ENCODE measurements around the gene VGLL2.

Gene VGLL2

DNA sequence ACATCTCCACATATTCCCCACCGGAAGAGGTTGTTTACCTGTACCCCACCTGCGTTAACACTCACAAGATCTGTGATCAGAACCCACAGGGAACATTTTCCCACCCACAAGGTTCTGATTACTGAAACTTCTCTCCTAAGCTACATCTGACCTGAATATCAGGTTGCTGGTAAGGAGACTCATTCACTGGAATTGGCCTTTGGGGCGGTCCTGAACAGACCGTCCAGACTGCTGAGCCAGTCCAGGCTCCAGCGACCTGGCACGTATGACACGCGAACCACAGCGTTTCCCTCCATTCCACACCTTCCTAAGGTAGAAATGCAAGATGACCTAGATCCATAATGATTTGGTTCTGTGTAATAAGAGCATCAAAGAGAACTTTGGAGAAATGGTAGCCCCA, 9.8 kb downstream of the VGLL2 start:
- peaks cover 36% of the 10 kb centered on the region for H3K27me3 Mint-ChIP-seq
- no peaks in the 10 kb centered on the region for H3K36me3 Mint-ChIP-seq (ENCODE audit: low read depth)
- no peak overlapping the region for H3K27ac Mint-ChIP-seq
- H3K9me3 Mint-ChIP-seq, result no peaks in the 10 kb centered on the region
- no peaks in the 10 kb centered on the region for H3K4me1 Mint-ChIP-seq (ENCODE audit: low read depth)
- H3K4me3 Mint-ChIP-seq, result no peak overlapping the region
- intact Hi-C loops (cut with micrococcal nuclease), result no loop called here

DNA sequence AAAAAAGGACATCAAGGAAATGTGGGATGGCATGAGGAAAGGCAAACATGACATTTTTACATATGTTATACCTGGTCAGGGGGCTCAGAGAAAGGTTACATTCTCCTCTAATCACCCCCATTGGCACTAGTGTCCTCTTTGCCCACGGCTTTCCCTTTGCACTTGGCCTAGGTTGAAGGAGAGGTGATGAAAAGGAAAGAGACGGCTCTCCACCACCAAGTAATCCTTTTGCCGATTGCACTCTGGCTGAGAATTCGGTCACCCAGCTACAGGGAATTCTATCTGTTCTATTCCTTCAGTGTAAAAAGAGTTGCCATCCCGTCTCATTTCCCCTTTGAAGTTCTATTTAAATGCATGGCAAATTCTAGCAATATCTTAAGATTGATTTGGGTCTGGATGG, 10.4 kb downstream of the VGLL2 start:
- intact Hi-C loops (cut with micrococcal nuclease), result no loop called here
- Mint-ChIP-seq H3K27ac (no peak overlapping the region), H3K4me3 (no peak overlapping the region), H3K9me3 (no peaks in the 10 kb centered on the region), H3K36me3 (ENCODE audit: low read depth) (no peaks in the 10 kb centered on the region), H3K4me1 (ENCODE audit: low read depth) (no peaks in the 10 kb centered on the region), H3K27me3 (peaks cover 34% of the 10 kb centered on the region)

DNA sequence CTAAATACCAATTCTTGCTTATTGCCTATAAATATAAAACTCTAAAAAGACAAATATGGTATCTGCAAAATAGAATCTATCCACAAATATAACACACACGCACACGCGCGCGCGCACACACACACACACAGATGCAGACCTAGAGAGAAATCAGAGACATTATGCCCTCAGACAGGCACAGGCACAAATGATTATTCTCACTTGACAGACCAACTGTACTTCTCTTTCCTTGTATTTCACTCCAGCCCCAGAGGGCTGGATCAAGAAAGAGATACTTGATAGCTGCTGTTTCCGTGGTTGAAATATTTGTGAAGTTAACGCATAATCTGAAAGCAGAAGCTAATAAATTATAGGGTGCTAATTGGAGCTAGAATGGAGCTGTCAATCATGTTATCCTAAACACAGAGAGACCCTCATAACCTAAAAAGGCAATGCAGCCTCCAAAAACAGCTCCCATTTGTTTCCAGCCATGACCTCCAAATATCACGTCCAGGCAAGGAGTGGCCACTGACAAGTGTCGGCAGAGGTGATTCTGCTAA, 11.5 kb downstream of the VGLL2 start:
- Mint-ChIP-seq H3K4me1 (ENCODE audit: low read depth) (no peaks in the 10 kb centered on the region), H3K27me3 (peaks cover 29% of the 10 kb centered on the region), H3K36me3 (ENCODE audit: low read depth) (no peaks in the 10 kb centered on the region), H3K27ac (no peak overlapping the region), H3K4me3 (no peak overlapping the region), H3K9me3 (no peaks in the 10 kb centered on the region)
- intact Hi-C loops (cut with micrococcal nuclease), result no loop called here

DNA sequence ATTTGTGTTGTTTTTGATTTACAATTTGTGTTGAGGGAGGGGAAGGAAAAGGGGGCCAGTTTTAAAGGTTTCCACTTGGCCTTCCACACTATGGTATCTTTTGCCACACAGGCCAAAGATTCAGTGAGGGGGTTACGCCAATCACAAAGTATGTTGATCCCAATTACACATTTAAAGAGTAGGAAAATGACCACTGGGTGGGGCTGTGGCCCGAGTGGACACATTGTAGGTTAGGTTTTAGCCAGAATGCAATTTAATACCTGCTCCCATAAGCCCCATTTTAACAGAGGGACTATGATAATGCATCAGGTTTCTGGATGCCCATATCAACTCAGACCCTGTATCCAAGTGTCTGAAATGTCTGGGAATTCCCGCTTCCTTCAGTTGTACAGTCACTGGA, 15.6 kb downstream of the VGLL2 start:
- intact Hi-C loops (cut with micrococcal nuclease), result no loop called here
- Mint-ChIP-seq H3K27ac (no peak overlapping the region), H3K36me3 (ENCODE audit: low read depth) (no peaks in the 10 kb centered on the region), H3K27me3 (peaks cover 7% of the 10 kb centered on the region), H3K9me3 (no peaks in the 10 kb centered on the region), H3K4me3 (no peak overlapping the region), H3K4me1 (ENCODE audit: low read depth) (no peaks in the 10 kb centered on the region)

DNA sequence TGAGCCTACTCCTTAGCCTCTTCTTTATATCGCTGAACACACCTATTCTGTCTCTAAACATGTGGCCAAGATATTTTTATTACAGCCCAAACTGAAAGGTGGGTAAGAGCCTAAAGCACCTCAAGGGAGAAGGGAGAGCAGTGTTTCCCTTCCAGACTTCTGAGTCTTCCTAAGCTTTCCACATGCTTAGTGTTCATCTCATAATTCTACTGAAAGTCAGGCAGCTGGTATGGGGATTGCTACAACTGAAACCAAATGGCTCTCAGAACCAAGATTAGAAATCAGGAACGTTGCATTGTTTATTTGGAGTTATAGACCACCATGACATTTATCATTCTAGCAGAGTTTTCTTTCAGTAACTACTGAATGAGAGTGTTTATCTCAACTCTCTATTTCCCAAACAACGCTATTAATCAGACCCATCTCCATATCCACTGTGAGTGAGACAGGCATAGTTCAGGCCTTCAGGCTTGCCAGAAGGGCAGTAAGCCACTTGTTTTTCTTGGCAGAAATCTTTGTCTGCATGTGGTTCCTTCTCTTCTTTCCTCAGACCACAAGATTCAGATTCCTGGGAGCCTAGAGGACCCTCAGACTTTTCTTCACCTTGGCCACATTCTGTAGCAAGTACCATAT, 22.8 kb downstream of the VGLL2 start:
- Mint-ChIP-seq H3K27ac (no peak overlapping the region), H3K4me3 (no peak overlapping the region), H3K36me3 (ENCODE audit: low read depth) (no peaks in the 10 kb centered on the region), H3K9me3 (no peaks in the 10 kb centered on the region), H3K27me3 (no peaks in the 10 kb centered on the region), H3K4me1 (ENCODE audit: low read depth) (no peaks in the 10 kb centered on the region)
- intact Hi-C loops (cut with micrococcal nuclease), result no loop called here

DNA sequence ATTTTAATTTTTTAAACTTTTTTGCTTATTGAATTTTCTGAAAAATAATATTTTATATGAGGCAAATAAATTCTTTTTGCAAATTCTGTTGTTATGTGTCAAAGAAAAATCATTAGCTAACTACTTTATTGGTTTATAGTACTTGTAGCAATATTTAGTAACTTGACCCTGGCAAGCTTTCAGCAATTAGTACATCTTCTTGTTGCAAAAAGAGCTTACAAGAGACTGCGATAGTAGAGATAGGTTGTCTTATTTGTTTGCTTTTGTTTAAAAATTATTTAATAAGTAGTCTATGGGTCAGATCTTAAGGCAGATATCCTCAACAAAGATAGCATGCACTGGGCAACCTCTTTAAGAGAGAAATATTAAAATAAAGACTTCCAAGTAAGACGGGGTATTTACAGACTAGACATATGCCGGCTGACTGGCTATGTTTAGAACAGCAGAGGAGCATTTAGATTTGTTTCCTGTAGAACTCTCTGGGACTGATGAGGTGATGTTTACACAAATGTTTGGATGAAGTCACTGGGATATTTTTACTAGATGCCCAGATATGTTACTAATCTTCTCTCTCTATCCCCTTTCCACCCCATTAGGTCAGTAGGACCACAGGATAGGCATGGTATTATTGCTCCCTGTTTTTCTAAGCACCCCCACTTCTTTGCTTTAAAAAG, 25.0 kb downstream of the VGLL2 start:
- Mint-ChIP-seq H3K36me3 (ENCODE audit: low read depth) (no peaks in the 10 kb centered on the region), H3K9me3 (no peaks in the 10 kb centered on the region), H3K27ac (no peak overlapping the region), H3K27me3 (no peaks in the 10 kb centered on the region), H3K4me3 (no peak overlapping the region), H3K4me1 (ENCODE audit: low read depth) (no peaks in the 10 kb centered on the region)
- intact Hi-C loops (cut with micrococcal nuclease), result no loop called here

DNA sequence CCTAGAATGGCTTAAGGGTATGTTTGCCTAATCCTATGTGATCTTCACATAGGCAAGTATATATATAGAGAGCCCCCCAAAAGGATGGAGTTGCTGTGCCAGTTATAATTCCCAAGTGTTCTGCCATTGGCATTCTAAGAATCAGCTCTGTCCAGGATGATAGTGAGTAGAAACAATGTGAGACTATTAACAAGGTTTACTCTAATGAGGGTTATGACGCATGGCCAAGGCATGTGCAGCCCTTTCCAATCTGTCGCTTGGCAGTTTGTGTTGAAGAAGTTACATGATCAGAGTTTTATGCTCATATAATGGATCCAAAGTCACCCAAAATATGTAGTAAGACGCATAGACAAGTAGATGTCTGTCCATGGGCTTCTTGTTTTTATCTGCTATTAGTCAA, 33.6 kb downstream of the VGLL2 start:
- Mint-ChIP-seq H3K27me3 (no peaks in the 10 kb centered on the region), H3K9me3 (no peaks in the 10 kb centered on the region), H3K4me3 (no peak overlapping the region), H3K4me1 (ENCODE audit: low read depth) (no peaks in the 10 kb centered on the region), H3K27ac (no peak overlapping the region), H3K36me3 (ENCODE audit: low read depth) (no peaks in the 10 kb centered on the region)
- intact Hi-C loops (cut with micrococcal nuclease), result no loop called here

DNA sequence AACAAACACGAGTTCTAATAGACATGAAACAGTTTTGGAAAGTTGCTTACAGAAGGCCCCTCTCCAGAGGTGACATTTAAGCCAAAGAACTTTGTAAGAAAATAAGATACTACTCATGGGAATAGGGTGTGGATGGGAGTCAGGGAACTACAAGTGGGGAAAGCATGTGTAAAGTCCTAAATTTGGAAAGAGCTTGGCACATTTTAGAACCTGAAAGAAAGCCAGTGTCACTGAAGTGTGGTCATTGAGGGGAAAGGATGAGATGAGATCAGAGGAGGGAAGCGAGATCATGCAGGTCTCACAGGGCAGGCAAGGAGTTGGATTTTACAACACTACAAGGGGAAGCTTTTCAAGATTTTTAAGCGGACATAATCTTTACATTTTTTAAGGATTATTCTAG, 38.0 kb downstream of the VGLL2 start:
- intact Hi-C loops (cut with micrococcal nuclease), result no loop called here
- H3K4me1 Mint-ChIP-seq (ENCODE audit: low read depth), result no peaks in the 10 kb centered on the region
- H3K27me3 Mint-ChIP-seq, result no peaks in the 10 kb centered on the region
- no peak overlapping the region for H3K27ac Mint-ChIP-seq
- H3K36me3 Mint-ChIP-seq (ENCODE audit: low read depth), result no peaks in the 10 kb centered on the region
- H3K4me3 Mint-ChIP-seq, result no peak overlapping the region
- no peaks in the 10 kb centered on the region for H3K9me3 Mint-ChIP-seq

DNA sequence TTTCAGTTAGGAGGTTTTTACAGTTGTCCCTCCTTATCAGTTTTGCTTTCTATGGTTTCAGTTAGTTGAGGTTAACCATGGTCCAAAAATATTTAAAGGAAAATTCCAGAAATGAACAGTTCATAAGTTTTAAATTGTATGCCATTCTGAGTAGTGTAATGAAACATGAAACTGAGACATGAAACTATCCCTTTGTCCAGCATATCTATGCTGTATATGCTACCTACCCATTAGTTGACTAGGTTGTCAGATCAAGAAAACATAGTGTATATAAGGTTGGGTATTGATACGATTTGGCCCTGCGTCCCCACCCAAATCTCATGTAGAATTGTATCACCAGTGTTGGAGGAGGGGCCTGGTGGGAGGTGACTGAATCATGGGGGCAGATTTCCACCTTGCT, 39.1 kb downstream of the VGLL2 start:
- H3K27me3 Mint-ChIP-seq, result no peaks in the 10 kb centered on the region
- H3K27ac Mint-ChIP-seq, result no peak overlapping the region
- intact Hi-C loops (cut with micrococcal nuclease), result no loop called here
- no peaks in the 10 kb centered on the region for H3K36me3 Mint-ChIP-seq (ENCODE audit: low read depth)
- no peak overlapping the region for H3K4me3 Mint-ChIP-seq
- no peaks in the 10 kb centered on the region for H3K9me3 Mint-ChIP-seq
- H3K4me1 Mint-ChIP-seq (ENCODE audit: low read depth), result no peaks in the 10 kb centered on the region

DNA sequence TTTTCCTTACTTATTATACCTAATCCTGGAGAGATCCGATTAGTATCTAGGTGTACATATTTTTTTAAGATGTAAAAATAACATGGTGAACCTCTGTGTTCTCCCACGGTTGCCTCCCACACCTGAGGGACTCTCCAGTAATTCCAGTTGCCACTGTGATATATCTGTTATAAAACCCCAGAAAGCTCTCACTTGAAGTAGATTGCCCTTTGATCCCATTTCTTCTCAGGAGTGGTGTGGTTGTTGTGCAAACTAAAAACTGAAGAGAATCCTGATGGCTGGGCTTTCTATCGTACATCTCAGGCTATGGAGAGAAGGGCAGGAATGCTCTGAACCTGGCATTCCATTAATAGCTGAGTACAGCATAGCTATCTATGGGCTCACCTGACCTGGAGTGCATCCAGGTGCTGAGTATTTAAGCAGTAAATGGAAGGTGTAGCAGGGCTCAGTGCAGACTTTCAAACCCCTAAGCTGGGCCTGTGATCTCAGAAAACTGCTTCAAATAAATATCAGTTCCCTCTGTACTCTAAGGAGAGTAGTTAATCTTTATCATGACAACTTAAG, 41.0 kb downstream of the VGLL2 start:
- intact Hi-C loops (cut with micrococcal nuclease), result no loop called here
- H3K36me3 Mint-ChIP-seq (ENCODE audit: low read depth), result no peaks in the 10 kb centered on the region
- H3K9me3 Mint-ChIP-seq, result no peaks in the 10 kb centered on the region
- no peaks in the 10 kb centered on the region for H3K27me3 Mint-ChIP-seq
- H3K4me3 Mint-ChIP-seq, result no peak overlapping the region
- H3K27ac Mint-ChIP-seq, result no peak overlapping the region
- no peaks in the 10 kb centered on the region for H3K4me1 Mint-ChIP-seq (ENCODE audit: low read depth)

DNA sequence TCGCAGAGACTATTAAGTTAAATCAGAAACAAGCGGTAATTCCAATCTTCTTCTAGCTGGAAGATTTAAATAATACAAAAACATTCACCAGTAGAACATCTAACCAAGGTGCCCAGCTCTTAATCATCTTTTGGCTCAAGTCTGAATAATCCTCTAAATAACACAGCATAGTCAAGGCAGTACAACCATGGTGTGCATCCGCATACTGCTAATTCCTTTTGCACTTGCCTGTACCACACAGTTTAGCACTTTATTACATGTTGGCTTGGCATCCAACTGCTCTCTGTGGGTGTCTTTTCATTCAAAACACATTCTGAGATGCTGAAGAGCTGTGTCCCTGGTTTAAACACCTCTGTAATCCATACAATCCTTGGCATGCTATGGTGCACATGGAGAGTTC, 42.3 kb downstream of the VGLL2 start:
- H3K4me3 Mint-ChIP-seq, result no peak overlapping the region
- no peaks in the 10 kb centered on the region for H3K27me3 Mint-ChIP-seq
- H3K4me1 Mint-ChIP-seq (ENCODE audit: low read depth), result no peaks in the 10 kb centered on the region
- no peak overlapping the region for H3K27ac Mint-ChIP-seq
- H3K36me3 Mint-ChIP-seq (ENCODE audit: low read depth), result no peaks in the 10 kb centered on the region
- intact Hi-C loops (cut with micrococcal nuclease), result no loop called here
- H3K9me3 Mint-ChIP-seq, result no peaks in the 10 kb centered on the region

DNA sequence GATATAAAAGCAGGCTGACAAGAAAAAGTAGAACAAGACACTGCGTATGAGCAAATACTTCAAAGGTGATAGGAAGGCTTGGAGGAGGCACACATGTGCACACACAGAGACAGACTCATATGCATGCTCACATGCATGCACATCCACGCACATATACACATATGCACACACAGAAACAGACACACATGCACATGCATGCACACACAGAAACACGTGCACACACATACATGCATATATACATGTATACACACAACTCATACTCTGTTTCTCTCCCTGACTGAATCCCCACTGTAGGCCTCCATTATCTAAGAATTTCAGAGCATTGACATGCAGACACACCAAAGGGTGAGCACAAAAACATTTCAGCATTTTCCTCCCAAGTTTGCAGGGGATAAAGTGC, 43.7 kb downstream of the VGLL2 start:
- Mint-ChIP-seq H3K4me1 (ENCODE audit: low read depth) (no peaks in the 10 kb centered on the region), H3K27ac (no peak overlapping the region), H3K36me3 (ENCODE audit: low read depth) (no peaks in the 10 kb centered on the region), H3K27me3 (no peaks in the 10 kb centered on the region), H3K4me3 (no peak overlapping the region), H3K9me3 (no peaks in the 10 kb centered on the region)
- intact Hi-C loops (cut with micrococcal nuclease), result no loop called here

DNA sequence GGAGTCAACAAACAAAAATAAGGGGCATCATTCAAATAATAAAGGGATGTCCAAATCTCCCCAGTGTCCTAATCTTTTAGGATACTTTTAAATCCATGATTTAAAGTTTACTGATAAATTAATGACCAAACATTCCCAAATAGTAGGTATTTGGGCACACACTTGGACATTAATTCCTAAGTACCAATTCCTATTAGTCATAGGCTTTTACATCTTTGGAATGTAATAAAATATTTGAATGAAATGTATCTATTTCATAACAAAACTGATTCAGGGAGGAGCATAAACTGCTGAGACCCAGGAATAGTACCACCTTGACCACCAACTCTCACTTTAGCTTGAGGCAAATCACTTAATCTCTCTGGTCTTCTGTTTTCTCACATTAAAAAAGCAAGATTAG, 44.3 kb downstream of the VGLL2 start:
- no peaks in the 10 kb centered on the region for H3K9me3 Mint-ChIP-seq

DNA sequence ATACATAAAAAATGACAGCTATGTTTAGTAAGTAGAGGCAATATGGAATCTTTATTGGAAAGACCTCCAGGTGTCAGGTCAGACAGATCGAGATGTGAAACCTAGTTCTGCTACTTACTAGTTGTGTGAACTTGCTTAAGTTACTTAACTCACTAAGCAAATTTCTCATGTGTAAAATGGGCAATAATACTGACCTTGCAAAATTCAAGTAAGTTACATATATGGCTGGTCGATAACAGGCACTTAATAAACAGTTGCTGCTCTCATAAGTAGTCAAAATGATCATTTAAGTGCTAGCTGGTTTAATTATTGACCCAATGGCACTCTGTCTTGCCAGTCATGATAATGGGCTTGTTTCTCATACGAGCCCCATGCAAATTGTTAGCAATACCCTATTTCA, 46.0 kb downstream of the VGLL2 start:
- H3K27me3 Mint-ChIP-seq, result no peaks in the 10 kb centered on the region
- H3K9me3 Mint-ChIP-seq, result no peaks in the 10 kb centered on the region
- H3K27ac Mint-ChIP-seq, result no peak overlapping the region
- H3K4me3 Mint-ChIP-seq, result no peak overlapping the region
- H3K36me3 Mint-ChIP-seq (ENCODE audit: low read depth), result no peaks in the 10 kb centered on the region
- H3K4me1 Mint-ChIP-seq (ENCODE audit: low read depth), result no peaks in the 10 kb centered on the region
- intact Hi-C loops (cut with micrococcal nuclease), result no loop called here

More for the DNA sequence above, 44.3 kb downstream of the VGLL2 start:
- Mint-ChIP-seq H3K27ac (no peak overlapping the region), H3K4me1 (ENCODE audit: low read depth) (no peaks in the 10 kb centered on the region), H3K27me3 (no peaks in the 10 kb centered on the region), H3K4me3 (no peak overlapping the region), H3K36me3 (ENCODE audit: low read depth) (no peaks in the 10 kb centered on the region)
- intact Hi-C loops (cut with micrococcal nuclease), result no loop called here

DNA sequence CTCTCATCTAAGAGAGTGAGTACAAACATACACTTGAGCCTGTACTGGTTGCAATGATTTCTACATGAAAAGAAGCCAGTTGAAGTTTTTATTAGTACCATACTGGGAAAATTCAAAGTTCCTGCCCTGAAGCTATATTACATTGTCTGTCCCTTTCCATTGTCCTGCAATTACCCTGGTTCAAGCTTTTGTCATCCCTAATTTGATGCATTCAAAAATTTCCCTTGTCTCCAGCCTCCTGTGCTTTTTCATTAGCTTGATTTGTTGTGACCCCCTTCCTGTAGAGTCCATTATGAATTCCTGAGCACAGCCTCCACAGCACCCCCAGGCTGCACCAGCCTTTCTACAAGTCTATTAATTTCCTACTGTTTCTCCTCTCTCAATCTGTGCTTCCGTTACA, 46.4 kb downstream of the VGLL2 start:
- no peaks in the 10 kb centered on the region for H3K27me3 Mint-ChIP-seq

More for the DNA sequence above, 46.4 kb downstream of the VGLL2 start:
- Mint-ChIP-seq H3K4me1 (ENCODE audit: low read depth) (no peaks in the 10 kb centered on the region), H3K27ac (no peak overlapping the region), H3K36me3 (ENCODE audit: low read depth) (no peaks in the 10 kb centered on the region), H3K4me3 (no peak overlapping the region), H3K9me3 (no peaks in the 10 kb centered on the region)
- intact Hi-C loops (cut with micrococcal nuclease), result no loop called here
